Activated T-cell treated with anti-CD3 and anti-CD28 coated beads, Interleukin-2, amount 50 U/mL, for 24 hours (primary cell): ENCODE measurements around the gene SCAF8.

Source experiments
- DNase-seq: peaks from one replicate; pipeline ENCODE4 v3.0.0-alpha.2; 2020
- H3K27ac Mint-ChIP-seq: 2 replicates; pipeline ENCODE4 v1.8.0; 2020; ENCODE audit warnings: mild to moderate bottlenecking, mixed read lengths
- H3K27me3 Mint-ChIP-seq: 2 replicates; pipeline ENCODE4 v1.8.0; 2020; ENCODE audit warnings: mixed read lengths
- H3K36me3 Mint-ChIP-seq: 2 replicates; pipeline ENCODE4 v1.8.0; 2020; ENCODE audit warnings: low read depth, mixed read lengths
- H3K4me1 Mint-ChIP-seq: 2 replicates; pipeline ENCODE4 v1.8.0; 2020; ENCODE audit warnings: low read depth, mixed read lengths
- H3K4me3 Mint-ChIP-seq: 2 replicates; pipeline ENCODE4 v1.8.0; 2020; ENCODE audit warnings: mild to moderate bottlenecking, moderate library complexity, mixed read lengths
- H3K9me3 Mint-ChIP-seq: 2 replicates; pipeline ENCODE4 v1.8.0; 2020; ENCODE audit warnings: mixed read lengths

SCAF8 gene

DNA sequence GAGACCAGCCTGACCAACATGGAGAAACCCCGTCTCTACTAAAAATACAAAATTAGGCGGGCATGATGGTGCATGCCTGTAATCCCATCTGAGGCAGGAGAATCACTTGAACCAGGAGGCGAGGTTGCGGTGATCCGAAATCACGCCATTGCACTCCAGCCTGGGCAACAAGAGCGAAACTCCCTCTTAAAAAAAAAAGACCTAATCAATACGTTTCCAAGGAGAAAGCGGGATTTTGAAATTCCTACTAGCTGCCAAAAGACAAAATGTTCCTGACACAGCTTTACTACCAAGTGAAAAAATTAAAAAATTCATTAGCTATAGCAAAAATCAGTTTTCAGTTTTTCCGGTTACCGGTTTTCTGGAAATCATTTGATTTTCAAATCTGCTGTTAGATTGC lies 129.3 kb downstream of the SCAF8 start:
- Mint-ChIP-seq H3K4me3 (no peak overlapping the region), H3K36me3 (peaks cover 30% of the 10 kb centered on the region), H3K9me3 (no peaks in the 10 kb centered on the region), H3K27me3 (no peaks in the 10 kb centered on the region), H3K27ac (no peak overlapping the region), H3K4me1 (peaks cover 6% of the 10 kb centered on the region)
- DNase-seq: no peak

DNA sequence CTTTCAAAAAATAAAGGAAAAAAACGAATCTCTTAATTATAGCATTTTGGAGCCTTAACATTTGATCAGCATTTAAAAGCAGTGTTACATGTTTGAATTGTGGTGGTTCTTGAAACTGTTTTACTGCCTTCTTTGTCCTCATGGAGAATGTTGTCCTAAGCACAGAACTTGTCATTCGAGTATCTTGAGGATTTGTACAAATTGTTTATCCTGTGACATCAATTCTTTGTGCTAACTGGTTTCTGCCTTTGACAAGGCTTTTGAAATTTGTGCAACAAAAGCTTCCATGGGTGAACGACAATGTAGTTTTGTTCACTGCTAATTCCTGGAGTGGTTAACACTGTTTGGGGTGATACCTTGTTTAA lies 130.8 kb downstream of the SCAF8 start:
- Mint-ChIP-seq H3K27ac (no peak overlapping the region), H3K4me3 (no peak overlapping the region), H3K36me3 (peaks cover 29% of the 10 kb centered on the region), H3K27me3 (no peaks in the 10 kb centered on the region), H3K4me1 (peaks cover 15% of the 10 kb centered on the region), H3K9me3 (no peaks in the 10 kb centered on the region)
- no peak for DNase-seq

DNA sequence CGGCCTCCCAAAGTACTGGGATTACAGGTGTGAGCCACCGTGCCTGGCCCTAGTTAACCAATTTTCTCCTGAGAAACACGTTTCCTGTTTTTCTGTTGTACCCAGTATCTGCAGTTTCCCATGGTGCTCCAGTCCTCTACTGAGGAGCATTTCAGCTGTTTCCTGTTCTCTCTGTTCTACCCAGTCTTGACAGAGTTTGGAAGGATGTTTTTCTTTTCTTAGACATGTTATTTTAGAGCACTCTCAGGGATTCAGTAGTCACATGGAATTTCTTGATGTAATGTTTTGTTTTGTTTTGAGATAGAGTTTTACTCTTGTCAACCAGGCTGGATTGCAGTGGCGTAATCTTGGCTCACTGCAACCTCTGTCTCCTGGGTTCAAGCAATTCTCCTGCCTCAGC lies 132.1 kb downstream of the SCAF8 start:
- H3K36me3 Mint-ChIP-seq: peaks cover 21% of the 10 kb centered on the region
- H3K4me3 Mint-ChIP-seq: no peak overlapping the region
- no peaks in the 10 kb centered on the region for H3K9me3 Mint-ChIP-seq
- H3K27ac Mint-ChIP-seq: no peak overlapping the region
- H3K4me1 Mint-ChIP-seq: peaks cover 19% of the 10 kb centered on the region
- H3K27me3 Mint-ChIP-seq: no peaks in the 10 kb centered on the region
- no peak for DNase-seq

DNA sequence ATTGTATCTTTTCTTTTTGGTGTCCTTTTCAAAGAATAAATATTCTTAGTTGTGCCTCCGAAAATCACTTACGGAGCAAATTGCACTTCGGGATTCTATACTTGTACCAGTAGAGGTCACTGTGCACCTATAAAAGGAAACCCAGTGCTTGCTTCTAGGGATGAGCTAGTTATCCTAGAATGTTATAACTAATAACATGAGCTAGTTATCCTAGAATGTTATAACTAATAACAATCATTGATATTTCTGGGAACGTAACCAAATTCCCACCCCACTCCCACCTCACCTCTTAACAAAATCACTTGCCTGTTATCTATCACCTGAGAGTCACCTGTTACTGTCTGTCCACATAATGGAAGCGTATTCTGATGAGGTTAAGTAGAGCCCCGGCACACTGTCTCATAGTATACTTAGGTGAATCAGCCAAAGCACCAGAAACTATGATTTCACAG lies 135.0 kb downstream of the SCAF8 start:
- Mint-ChIP-seq H3K4me3 (no peak overlapping the region), H3K36me3 (peaks cover 15% of the 10 kb centered on the region), H3K4me1 (peaks cover 19% of the 10 kb centered on the region), H3K9me3 (no peaks in the 10 kb centered on the region), H3K27ac (no peak overlapping the region), H3K27me3 (no peaks in the 10 kb centered on the region)
- DNase-seq: no peak

DNA sequence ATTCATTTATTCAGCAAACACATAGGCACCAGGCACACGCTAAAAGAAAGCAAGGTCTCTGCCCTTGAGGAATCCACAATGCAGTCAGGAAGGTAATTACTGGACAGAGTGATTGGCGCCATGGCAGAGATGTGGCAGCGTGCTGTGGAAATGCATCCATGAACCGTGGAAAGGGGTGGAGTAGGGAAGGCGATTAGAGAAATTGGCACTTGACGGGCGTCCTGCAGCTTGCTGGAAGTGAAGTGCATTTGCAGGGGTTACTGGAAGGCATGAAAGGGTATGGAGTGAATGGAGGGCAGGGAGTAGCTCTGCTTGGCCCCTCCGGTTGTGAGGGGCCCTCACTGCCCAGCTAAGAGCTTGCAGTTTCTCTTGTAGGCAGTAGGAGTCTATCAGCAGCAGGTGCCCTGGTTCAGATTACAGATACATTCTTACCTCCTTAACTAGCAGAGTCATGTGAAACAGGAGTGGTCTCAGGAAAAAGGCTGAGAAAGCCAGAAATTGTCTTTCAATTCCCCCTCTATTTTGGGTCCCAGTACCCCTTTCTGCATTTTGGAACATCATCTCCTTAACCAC lies 139.4 kb downstream of the SCAF8 start:
- DNase-seq: no peak
- no peak overlapping the region for H3K4me3 Mint-ChIP-seq
- H3K27me3 Mint-ChIP-seq: no peaks in the 10 kb centered on the region
- H3K9me3 Mint-ChIP-seq: no peaks in the 10 kb centered on the region
- H3K27ac Mint-ChIP-seq: no peak overlapping the region
- peaks cover 13% of the 10 kb centered on the region for H3K36me3 Mint-ChIP-seq
- peaks cover 19% of the 10 kb centered on the region for H3K4me1 Mint-ChIP-seq

DNA sequence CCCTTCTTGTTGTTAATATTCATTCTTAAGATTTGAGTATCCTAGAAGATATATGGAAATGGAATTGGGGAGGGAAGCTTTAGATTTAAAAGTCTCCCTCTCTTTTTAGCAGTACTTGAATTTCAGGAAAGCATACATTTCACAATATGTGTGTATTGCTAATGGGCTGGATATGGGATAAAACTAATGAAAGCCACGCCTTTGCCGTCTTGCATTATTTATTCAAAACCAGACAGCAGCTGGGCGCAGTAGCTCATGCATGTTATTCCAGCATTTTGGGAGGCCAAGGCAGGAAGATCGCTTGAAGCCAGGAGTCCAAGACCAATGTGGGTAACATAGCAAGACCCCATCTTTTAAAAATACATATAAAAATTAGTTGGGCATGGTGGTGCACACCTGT lies 140.3 kb downstream of the SCAF8 start:
- Mint-ChIP-seq H3K27ac (no peak overlapping the region), H3K36me3 (peaks cover 14% of the 10 kb centered on the region), H3K4me3 (no peak overlapping the region), H3K27me3 (no peaks in the 10 kb centered on the region), H3K9me3 (no peaks in the 10 kb centered on the region), H3K4me1 (peaks cover 19% of the 10 kb centered on the region)
- no peak for DNase-seq

DNA sequence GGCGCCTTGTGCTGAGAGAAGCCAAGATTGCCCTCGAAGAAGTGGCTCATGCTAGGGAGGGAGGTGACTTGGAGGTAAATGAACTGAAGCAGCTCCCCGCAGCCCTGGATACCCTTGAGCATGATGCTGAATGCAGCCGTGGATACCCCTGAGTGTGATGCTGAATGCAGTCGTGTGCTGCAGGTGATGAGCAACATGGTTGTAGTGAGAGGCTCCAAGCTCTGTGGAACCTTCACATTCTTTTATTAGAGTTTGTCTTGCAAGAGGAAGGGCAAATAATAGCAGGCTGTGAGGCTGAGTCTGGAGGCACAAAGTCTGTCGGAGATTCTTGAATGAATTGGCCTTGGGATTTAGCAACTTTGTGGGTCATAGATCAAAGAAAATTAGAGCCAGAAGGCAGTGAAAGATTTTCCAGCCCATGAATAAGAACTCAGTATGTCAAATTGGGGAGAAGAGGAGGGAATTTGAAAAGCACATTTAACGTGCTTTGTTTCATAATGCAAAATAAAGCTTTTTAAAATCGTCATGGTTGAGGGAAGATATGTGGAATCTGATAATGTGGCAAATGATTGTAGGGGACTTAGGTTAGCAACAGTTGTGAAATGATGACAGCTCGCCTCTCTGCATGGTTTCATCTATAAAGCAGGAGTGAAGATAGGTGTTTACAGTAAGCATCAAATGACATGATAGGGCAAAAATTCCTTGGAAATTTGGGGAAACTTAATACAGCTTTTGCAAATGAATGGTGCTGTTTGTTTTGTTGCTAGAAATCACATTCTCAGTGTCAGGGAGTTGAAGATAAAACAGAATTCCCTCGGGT lies 141.8 kb downstream of the SCAF8 start:
- Mint-ChIP-seq H3K27me3 (no peaks in the 10 kb centered on the region), H3K9me3 (no peaks in the 10 kb centered on the region), H3K4me1 (peaks cover 14% of the 10 kb centered on the region), H3K36me3 (peaks cover 19% of the 10 kb centered on the region), H3K4me3 (no peak overlapping the region), H3K27ac (no peak overlapping the region)
- no peak for DNase-seq

DNA sequence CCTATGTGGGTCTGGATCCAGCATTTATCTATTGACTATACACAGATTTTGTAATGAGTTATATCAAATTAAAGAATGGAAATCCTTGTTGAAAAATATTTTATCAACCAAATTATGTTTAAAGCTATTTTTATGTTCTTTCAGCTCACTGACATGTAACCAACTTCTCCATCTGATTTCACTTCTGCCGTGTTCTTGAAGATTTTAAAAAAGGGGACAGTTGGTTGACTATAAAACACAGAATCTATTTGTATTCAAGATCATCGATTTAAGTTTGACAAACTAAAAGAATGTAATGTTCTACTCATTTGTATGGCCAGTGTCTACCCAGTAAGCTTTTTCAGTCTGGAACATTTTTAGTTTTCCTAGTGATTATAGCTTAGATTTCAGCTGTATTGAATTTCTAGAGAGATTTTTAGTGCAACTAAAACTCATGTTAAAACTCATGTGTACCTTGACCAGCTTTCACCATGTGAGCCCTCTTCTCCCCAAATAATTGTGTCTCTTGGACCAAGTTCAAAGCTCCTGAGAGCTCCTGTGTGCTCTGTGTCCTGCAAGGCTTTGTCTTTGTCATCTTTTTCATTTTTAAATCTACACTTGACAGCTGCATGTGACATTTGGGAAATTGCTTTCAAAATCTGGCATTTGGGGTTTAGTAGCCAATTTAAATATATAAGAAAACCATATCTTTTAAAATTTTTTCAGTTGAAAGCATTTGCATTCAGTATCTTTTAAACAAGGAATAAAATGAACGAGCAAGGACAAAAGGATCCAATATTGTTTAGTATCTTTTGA lies 143.5 kb downstream of the SCAF8 start:
- Mint-ChIP-seq H3K36me3 (peaks cover 19% of the 10 kb centered on the region), H3K27me3 (no peaks in the 10 kb centered on the region), H3K4me1 (peaks cover 14% of the 10 kb centered on the region), H3K27ac (no peak overlapping the region), H3K4me3 (no peak overlapping the region), H3K9me3 (no peaks in the 10 kb centered on the region)
- DNase-seq: no peak

DNA sequence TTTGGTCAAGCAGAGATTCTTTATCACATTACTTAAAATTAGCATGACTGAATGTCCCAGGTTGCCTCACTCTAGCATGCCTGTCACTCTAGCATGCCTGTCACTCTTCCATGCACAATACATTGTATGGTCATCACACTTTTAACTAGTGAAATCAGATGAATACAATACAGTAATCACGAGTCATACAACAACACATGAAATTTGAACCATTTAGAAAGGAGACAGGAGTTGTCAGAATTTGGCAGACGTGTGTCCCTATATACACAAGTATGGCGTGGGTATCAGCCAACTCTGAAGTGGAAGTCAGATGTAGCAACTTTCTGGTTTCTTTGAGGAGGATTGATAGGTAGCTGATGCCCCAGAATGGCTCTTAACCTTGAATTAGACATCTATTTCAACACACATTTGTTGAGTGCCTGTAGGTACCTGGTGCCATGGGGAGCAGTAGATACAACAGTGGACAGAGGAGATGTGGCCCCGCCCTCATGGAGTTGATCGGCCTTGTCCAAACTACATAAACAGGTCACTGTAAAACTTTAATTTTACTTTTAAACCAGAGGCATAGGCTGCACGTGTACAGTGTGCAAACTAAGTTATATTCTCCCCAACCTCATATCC lies 145.8 kb downstream of the SCAF8 start:
- DNase-seq: no peak
- peaks cover 14% of the 10 kb centered on the region for H3K4me1 Mint-ChIP-seq
- peaks cover 26% of the 10 kb centered on the region for H3K36me3 Mint-ChIP-seq
- no peak overlapping the region for H3K4me3 Mint-ChIP-seq
- H3K27ac Mint-ChIP-seq: no peak overlapping the region
- no peaks in the 10 kb centered on the region for H3K27me3 Mint-ChIP-seq
- H3K9me3 Mint-ChIP-seq: no peaks in the 10 kb centered on the region

DNA sequence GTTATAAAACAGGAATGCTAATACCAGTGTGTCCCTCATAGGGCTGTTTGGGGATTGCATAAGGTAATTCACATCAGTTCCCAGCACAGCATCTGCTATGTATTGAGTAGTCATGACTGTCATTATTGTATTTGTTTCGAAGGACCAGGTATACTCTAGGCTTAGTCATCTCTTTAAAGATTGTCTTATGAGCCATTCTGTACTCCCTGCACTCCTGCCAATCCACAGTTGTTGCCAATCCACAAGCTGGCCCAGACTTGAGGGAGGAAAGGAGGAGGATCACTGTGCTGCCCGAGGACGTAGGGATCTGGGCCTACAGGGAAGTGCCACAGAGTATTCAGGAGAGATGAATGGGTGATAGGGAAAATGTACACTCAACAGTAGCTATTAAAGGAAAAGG lies 148.9 kb downstream of the SCAF8 start:
- peaks cover 32% of the 10 kb centered on the region for H3K36me3 Mint-ChIP-seq
- H3K27me3 Mint-ChIP-seq: no peaks in the 10 kb centered on the region
- no peak overlapping the region for H3K4me3 Mint-ChIP-seq
- DNase-seq: no peak
- H3K9me3 Mint-ChIP-seq: no peaks in the 10 kb centered on the region
- peaks cover 11% of the 10 kb centered on the region for H3K4me1 Mint-ChIP-seq
- no peak overlapping the region for H3K27ac Mint-ChIP-seq
